T-cell (primary cell): ENCODE measurements around the gene FSD1. TPM values are rescaled to one million over a fixed set of nuclear protein-coding genes. Genes with fewer than 3 reads are reported as not detected.
A peak's percentile ranks its signal among the peaks of the same experiment; 100 is the strongest.

Experiments
- ATAC-seq, 4 experiments: fragments of 200-7000 bp in 3 of 4; fragments of 150-1000 bp in 1 of 4; cut with Tn5 transposase; replicated peaks in 1 of 4; 1 replicate in 3 of 4; 2 replicates in 1 of 4; pipeline ENCODE4 v1.10.0; 2021; ENCODE audit warnings: moderate library complexity in 3 of 4, mild to moderate bottlenecking in 2 of 4, moderate number of reproducible peaks in 1 of 4
- CTCF ChIA-PET, 2 donors: fragments of 300-600 bp; sonication (Branson Sonifier 250); formaldehyde crosslinking; loops; one replicate each; lab custom pipeline; 2022; ENCODE audit warnings: antibody characterized with exemption in 2 of 2; lab: Charles Lee
- POLR2A ChIA-PET, 2 donors: fragments of 300-600 bp; sonication (Branson Sonifier 250); formaldehyde crosslinking; loops; one replicate each; lab custom pipeline; 2022; ENCODE audit warnings: antibody characterized with exemption in 2 of 2; lab: Charles Lee
- DNase-seq, 35 experiments: peaks; one replicate each; pipeline versions ENCODE4 v3.0.0 to v3.0.0-alpha.2; 2013 to 2023
- H3K27ac ChIP-seq: one replicate; pipeline ENCODE4 v1.5.1; 2013; ENCODE audit warnings: low read length
- H3K27me3 ChIP-seq, 2 experiments: replicated peaks in 1 of 2; 1 replicate in 1 of 2; 2 replicates in 1 of 2; pipeline versions ENCODE4 v1.6.1 to v1.7.0; 2013; ENCODE audit warnings: low read length in 1 of 2, mixed read lengths in 1 of 2; ENCODE audit not compliant: control insufficient read depth in 2 of 2, insufficient read depth in 2 of 2; ENCODE audit errors: extremely low read depth in 1 of 2
- H3K36me3 ChIP-seq, 2 donors: 1 replicate in 1 of 2; 2 replicates in 1 of 2; pipeline versions ENCODE4 v1.6.1 to v1.7.0; 2013; ENCODE audit warnings: low read length in 1 of 2; ENCODE audit not compliant: control insufficient read depth in 2 of 2, insufficient read depth in 1 of 2; ENCODE audit errors: extremely low read depth in 1 of 2
- H3K4me1 ChIP-seq, 2 experiments: 1 replicate in 1 of 2; 2 replicates in 1 of 2; pipeline versions ENCODE4 v1.6.1 to v1.7.0; 2013; ENCODE audit warnings: low read length in 2 of 2, mixed read lengths in 1 of 2; ENCODE audit not compliant: insufficient read depth in 2 of 2, control insufficient read depth in 1 of 2; ENCODE audit errors: extremely low read depth in 1 of 2
- H3K4me3 ChIP-seq, 2 donors: 1 replicate in 1 of 2; 2 replicates in 1 of 2; pipeline versions ENCODE4 v1.5.1 to v1.7.0; 2013; ENCODE audit warnings: mild to moderate bottlenecking in 2 of 2, low read length in 1 of 2, moderate library complexity in 1 of 2; ENCODE audit not compliant: control insufficient read depth in 1 of 2; ENCODE audit errors: extremely low read depth in 1 of 2
- H3K9me3 ChIP-seq: 2 replicates; pipeline ENCODE4 v1.7.0; 2013
- H3K27ac Mint-ChIP-seq, 2 donors: one replicate each; pipeline ENCODE4 v1.8.0; 2020 to 2021; ENCODE audit warnings: mild to moderate bottlenecking in 2 of 2, mixed read lengths in 2 of 2
- H3K27me3 Mint-ChIP-seq, 2 donors: one replicate each; pipeline ENCODE4 v1.8.0; 2021 to 2022; ENCODE audit warnings: mixed read lengths in 2 of 2
- H3K36me3 Mint-ChIP-seq: one replicate; pipeline ENCODE4 v1.8.0; 2021; ENCODE audit warnings: mixed read lengths
- H3K4me1 Mint-ChIP-seq, 3 donors: one replicate each; pipeline ENCODE4 v1.8.0; 2020 to 2022; ENCODE audit warnings: mixed read lengths in 3 of 3, mild to moderate bottlenecking in 1 of 3
- H3K4me3 Mint-ChIP-seq, 3 donors: one replicate each; pipeline ENCODE4 v1.8.0; 2020 to 2022; ENCODE audit warnings: mild to moderate bottlenecking in 3 of 3, mixed read lengths in 3 of 3, moderate library complexity in 3 of 3
- H3K9me3 Mint-ChIP-seq, 3 donors: one replicate each; pipeline ENCODE4 v1.8.0; 2020 to 2022; ENCODE audit warnings: mixed read lengths in 3 of 3
- WGBS: methylation state at CpG from one replicate; pipeline ENCODE4 v1.1.5; 2013; ENCODE audit warnings: missing lambda C conversion rate; ENCODE audit not compliant: insufficient coverage; 5-methylcytosine and 5-hydroxymethylcytosine counted together
- total RNA-seq, 35 experiments: library from RNA in 6 of 35; stranded (reverse) in 6 of 35; fragments of 120-200 nt in 1 of 35; gene quantifications; one replicate each; pipeline versions ENCODE4 v1.2.1 to v1.2.4 and lab custom pipeline; 2013 to 2026

FSD1 gene
- total RNA-seq, 5 donors from 2014 or later (not counting 1 experiment from before 2014, with no cell fraction given): 2.8 to 4.1 (median 3.4) TPM

- Histone ChIP-seq H3K27me3 (no peaks in the 10 kb centered on the region), H3K9me3 (no peaks in the 10 kb centered on the region), H3K36me3 (peaks cover 7 to 41% of the 10 kb centered on the region in 2 donors), H3K4me1 (peaks cover 16 to 49% of the 10 kb centered on the region in 2 experiments), H3K27ac (no peak overlapping the region), H3K4me3 (no peak overlapping the region)
- DNase-seq (no peak), ATAC-seq (no peak)
- Mint-ChIP-seq H3K9me3 (no peaks in the 10 kb centered on the region), H3K4me3 (no peak overlapping the region), H3K36me3 (peaks cover 5% of the 10 kb centered on the region), H3K4me1 (peaks cover 36 to 44% (median 37%) of the 10 kb centered on the region in 3 donors), H3K27ac (peak overlapping the region; percentile 85 to 89), H3K27me3 (no peaks in the 10 kb centered on the region)
- CTCF ChIA-PET: no interaction called here
- POLR2A ChIA-PET: no interaction called here
- 96% methylated on average over 9 of the region's 10 CpGs for WGBS
These were observed 62.9 kb downstream of the FSD1 start for GRCh38 chr19:4367336-4367723.

- Mint-ChIP-seq H3K4me3 (no peak overlapping the region), H3K27ac (peak overlapping the region; percentile 85 to 89), H3K9me3 (no peaks in the 10 kb centered on the region), H3K36me3 (peaks cover 5% of the 10 kb centered on the region), H3K27me3 (no peaks in the 10 kb centered on the region), H3K4me1 (peaks cover 36 to 48% (median 37%) of the 10 kb centered on the region in 3 donors)
- H3K4me3 ChIP-seq: no peak overlapping the region
- H3K9me3 ChIP-seq: no peaks in the 10 kb centered on the region
- 95% methylated on average over 13 of the region's 13 CpGs for WGBS
- CTCF ChIA-PET: no interaction called here
- DNase-seq: no peak
- POLR2A ChIA-PET: no interaction called here
- no peak overlapping the region for H3K27ac ChIP-seq
- no peaks in the 10 kb centered on the region for H3K27me3 ChIP-seq
- H3K4me1 ChIP-seq: peaks cover 16 to 54% of the 10 kb centered on the region in 2 experiments
- ATAC-seq: no peak
- peaks cover 7 to 37% of the 10 kb centered on the region in 2 donors for H3K36me3 ChIP-seq
These were observed 63.4 kb downstream of the FSD1 start for GRCh38 chr19:4367781-4368127.

- CTCF ChIA-PET: interaction anchor here (0.7 to 1.0 kb wide), 4 partner anchors 25 to 757 kb away, joined by 3 read pairs; partner anchors contain the start of genes CHAF1A (in 1 of the 2) and MPND (in 1 of the 2)
- no peaks in the 10 kb centered on the region for H3K9me3 ChIP-seq
- no peaks in the 10 kb centered on the region for H3K27me3 ChIP-seq
- Mint-ChIP-seq H3K36me3 (peaks cover 5% of the 10 kb centered on the region), H3K27me3 (no peaks in the 10 kb centered on the region), H3K4me3 (peak overlapping the region; percentile 83 to 88 (median 88)), H3K27ac (peak overlapping the region; percentile 95 to 96), H3K4me1 (peaks cover 36 to 50% (median 37%) of the 10 kb centered on the region in 3 donors), H3K9me3 (no peaks in the 10 kb centered on the region)
- no peak for ATAC-seq
- peak overlapping the region; percentile 74 for H3K27ac ChIP-seq
- peak in 1 of 35 experiments; percentile 45 for DNase-seq
- 89% methylated on average over 15 of the region's 19 CpGs for WGBS
- H3K4me1 ChIP-seq: peaks cover 16 to 59% of the 10 kb centered on the region in 2 experiments
- POLR2A ChIA-PET: no interaction called here
- peaks cover 7 to 32% of the 10 kb centered on the region in 2 donors for H3K36me3 ChIP-seq
- H3K4me3 ChIP-seq: no peak overlapping the region
These were observed 63.9 kb downstream of the FSD1 start for GRCh38 chr19:4368128-4368820.

- ATAC-seq (peak; percentile 72 to 76 (median 75)), DNase-seq (peak; percentile 49 to 84 (median 64))
- H3K4me3 ChIP-seq: peak overlapping the region; percentile 51 to 54
- peak overlapping the region; percentile 74 for H3K27ac ChIP-seq
- peak overlapping the region; percentile 83 to 88 (median 88) for H3K4me3 Mint-ChIP-seq
- ChIA-PET POLR2A (no interaction called here), CTCF (interaction anchor here (0.7 to 1.4 kb wide), 5 partner anchors 26 to 758 kb away, joined by 3 to 8 read pairs (median 3); partner anchors contain the start of genes CHAF1A (in 1 of the 2) and MPND (in 1 of the 2))
- peaks cover 3 to 22% of the 10 kb centered on the region in 2 donors for H3K36me3 ChIP-seq
- peak overlapping the region; percentile 95 to 96 for H3K27ac Mint-ChIP-seq
- H3K9me3 ChIP-seq: no peaks in the 10 kb centered on the region
- peaks cover 16 to 69% of the 10 kb centered on the region in 2 experiments for H3K4me1 ChIP-seq
- no peaks in the 10 kb centered on the region for H3K27me3 ChIP-seq
- H3K36me3 Mint-ChIP-seq: peaks cover 5% of the 10 kb centered on the region
- peaks cover 40 to 55% (median 43%) of the 10 kb centered on the region in 3 donors for H3K4me1 Mint-ChIP-seq
- no peaks in the 10 kb centered on the region for H3K27me3 Mint-ChIP-seq
- WGBS: 0% methylated on average over 14 of the region's 25 CpGs
- H3K9me3 Mint-ChIP-seq: no peaks in the 10 kb centered on the region
These were observed 64.9 kb downstream of the FSD1 start for GRCh38 chr19:4369109-4369887.

GRCh38 chr19:4369888-4370260, 65.5 kb downstream of the FSD1 start:
- H3K9me3 Mint-ChIP-seq: no peaks in the 10 kb centered on the region
- DNase-seq (peak; percentile 44 to 78 (median 64)), ATAC-seq (peak; percentile 77 to 81 (median 79))
- no peaks in the 10 kb centered on the region for H3K27me3 Mint-ChIP-seq
- H3K27ac Mint-ChIP-seq: peak overlapping the region; percentile 95 to 96
- peaks cover 16 to 75% of the 10 kb centered on the region in 2 experiments for H3K4me1 ChIP-seq
- ChIA-PET CTCF (interaction anchor here in 1 of 2 donors (0.7 to 1.4 kb wide), 3 partner anchors 27 to 32 kb away, joined by 5 to 8 read pairs (median 5); partner anchors contain the start of gene CHAF1A), POLR2A (interaction anchor here in 1 of 2 donors (0.6 kb wide), 1 partner anchor 382 kb away, joined by 8 read pairs; no protein-coding TSS in a partner anchor)
- H3K4me3 ChIP-seq: peak overlapping the region; percentile 51 to 54
- H3K4me3 Mint-ChIP-seq: peak overlapping the region; percentile 83 to 88 (median 88)
- H3K4me1 Mint-ChIP-seq: peaks cover 40 to 55% (median 43%) of the 10 kb centered on the region in 3 donors
- peak overlapping the region; percentile 74 for H3K27ac ChIP-seq
- H3K36me3 ChIP-seq: peaks cover 3 to 21% of the 10 kb centered on the region in 2 donors
- WGBS: under 1% methylated on average over 21 of the region's 21 CpGs
- peaks cover 5% of the 10 kb centered on the region for H3K36me3 Mint-ChIP-seq
- H3K27me3 ChIP-seq: no peaks in the 10 kb centered on the region
- H3K9me3 ChIP-seq: no peaks in the 10 kb centered on the region
